WTC11 (cell line): ENCODE results near the gene ZNF787. TPM values are rescaled to one million over a fixed set of nuclear protein-coding genes. Genes with fewer than 3 reads are reported as not detected.

ENCODE experiments used
- ATAC-seq: fragments of 200-7000 bp; cut with Tn5 transposase; 2 replicates; pipeline ENCODE4 v1.10.0; 2021; ENCODE audit warnings: mild to moderate bottlenecking, moderate library complexity
- CTCF ChIA-PET: fragments of 300-600 bp; sonication (Branson Sonifier 250); formaldehyde crosslinking; loops from one replicate; lab custom pipeline; 2021; ENCODE audit warnings: antibody characterized with exemption; lab: Charles Lee
- POLR2A ChIA-PET: fragments of 350-600 bp; sonication (Branson Sonifier 250); formaldehyde crosslinking; loops from one replicate; lab custom pipeline; 2021; ENCODE audit warnings: antibody characterized with exemption; lab: Charles Lee
- DNase-seq: peaks from one replicate; pipeline ENCODE4 v3.0.0; 2021; ENCODE audit warnings: low spot score
- H3K27ac Mint-ChIP-seq: 2 replicates; pipeline ENCODE4 v1.8.0; 2021; ENCODE audit warnings: mixed read lengths
- H3K27me3 Mint-ChIP-seq: 2 replicates; pipeline ENCODE4 v1.8.0; 2021; ENCODE audit warnings: low read depth, mild to moderate bottlenecking, moderate library complexity, mixed read lengths
- H3K36me3 Mint-ChIP-seq: 2 replicates; pipeline ENCODE4 v1.8.0; 2021; ENCODE audit warnings: mixed read lengths
- H3K4me1 Mint-ChIP-seq: 2 replicates; pipeline ENCODE4 v1.8.0; 2022; ENCODE audit warnings: mixed read lengths
- H3K4me3 Mint-ChIP-seq: 2 replicates; pipeline ENCODE4 v1.8.0; 2021; ENCODE audit warnings: mild to moderate bottlenecking, moderate library complexity, mixed read lengths
- H3K9me3 Mint-ChIP-seq: 2 replicates; pipeline ENCODE4 v1.8.0; 2021; ENCODE audit warnings: mixed read lengths
- AFF4 ChIP-seq: sonication (generic); formaldehyde crosslinking; IDR thresholded peaks from 2 replicates; pipeline ENCODE4 v1.8.1; 2023; ENCODE audit warnings: mild to moderate bottlenecking, missing genetic modification reagents, borderline replicate concordance
- ARID4B ChIP-seq: sonication (generic); formaldehyde crosslinking; IDR thresholded peaks from 2 replicates; pipeline ENCODE4 v1.8.0; 2023; ENCODE audit warnings: missing genetic modification reagents, mild to moderate bottlenecking, borderline replicate concordance
- ELF4 ChIP-seq: sonication (generic); formaldehyde crosslinking; IDR thresholded peaks from 2 replicates; pipeline ENCODE4 v1.8.1; 2022; ENCODE audit warnings: low read depth, mild to moderate bottlenecking, moderate library complexity, missing genetic modification reagents
- ETV6 ChIP-seq: sonication (generic); formaldehyde crosslinking; IDR thresholded peaks from 2 replicates; pipeline ENCODE4 v1.8.1; 2022; ENCODE audit warnings: mild to moderate bottlenecking, missing genetic modification reagents
- FOXK1 ChIP-seq: sonication (generic); formaldehyde crosslinking; IDR thresholded peaks from 2 replicates; pipeline ENCODE4 v1.8.0; 2022; ENCODE audit warnings: mild to moderate bottlenecking, moderate library complexity, missing genetic modification reagents
- HMGA2 ChIP-seq: fragments of 250-450 bp; sonication (Bioruptor Pico); IDR thresholded peaks from 2 replicates; pipeline ENCODE4 v1.4.0; 2021; ENCODE audit warnings: mild to moderate bottlenecking, moderate library complexity
- IRF2 ChIP-seq: sonication (generic); formaldehyde crosslinking; IDR thresholded peaks from 2 replicates; pipeline ENCODE4 v1.8.0; 2022; ENCODE audit warnings: low read depth, missing genetic modification reagents, borderline replicate concordance
- JAZF1 ChIP-seq: fragments of 250-450 bp; sonication (Bioruptor Pico); IDR thresholded peaks from 2 replicates; pipeline ENCODE4 v1.9.0; 2021; ENCODE audit warnings: moderate library complexity, mild to moderate bottlenecking, inconsistent platforms
- JUN ChIP-seq: sonication (generic); formaldehyde crosslinking; IDR thresholded peaks from 2 replicates; pipeline ENCODE4 v1.8.0; 2023; ENCODE audit warnings: mild to moderate bottlenecking, missing genetic modification reagents
- NFATC4 ChIP-seq: fragments of 250-450 bp; sonication (Bioruptor Pico); IDR thresholded peaks from 2 replicates; pipeline ENCODE4 v1.9.0; 2021; ENCODE audit warnings: mild to moderate bottlenecking
- NFE2L1 ChIP-seq: sonication (generic); formaldehyde crosslinking; IDR thresholded peaks from 2 replicates; pipeline ENCODE4 v1.8.1; 2023; ENCODE audit warnings: missing genetic modification reagents
- SMAD3 ChIP-seq: sonication (generic); formaldehyde crosslinking; IDR thresholded peaks from 2 replicates; pipeline ENCODE4 v1.8.0; 2022; ENCODE audit warnings: missing genetic modification reagents, mild to moderate bottlenecking, borderline replicate concordance
- TEAD4 ChIP-seq: sonication (generic); formaldehyde crosslinking; IDR thresholded peaks from 2 replicates; pipeline ENCODE4 v1.8.0; 2022; ENCODE audit warnings: mild to moderate bottlenecking, missing genetic modification reagents
- TP53 ChIP-seq: sonication (generic); formaldehyde crosslinking; IDR thresholded peaks from 2 replicates; pipeline ENCODE4 v1.8.1; 2023; ENCODE audit warnings: mild to moderate bottlenecking, missing genetic modification reagents
- ZBTB21 ChIP-seq: sonication (generic); formaldehyde crosslinking; IDR thresholded peaks from 2 replicates; pipeline ENCODE4 v1.8.1; 2023; ENCODE audit warnings: mild to moderate bottlenecking, missing genetic modification reagents, borderline replicate concordance
- ZNF281 ChIP-seq: sonication (generic); formaldehyde crosslinking; IDR thresholded peaks from 2 replicates; pipeline ENCODE4 v1.8.0; 2023; ENCODE audit warnings: mild to moderate bottlenecking, missing genetic modification reagents
- ZNF416 ChIP-seq: fragments of 250-450 bp; sonication (Bioruptor Pico); IDR thresholded peaks from 2 replicates; pipeline ENCODE4 v1.9.0; 2021; ENCODE audit warnings: mild to moderate bottlenecking, inconsistent platforms
- ZNF425 ChIP-seq: fragments of 250-450 bp; sonication (Bioruptor Pico); conservative IDR thresholded peaks from 2 replicates; pipeline ENCODE4 v1.9.0; 2021; ENCODE audit warnings: mild to moderate bottlenecking
- ZNF671 ChIP-seq: fragments of 250-450 bp; sonication (Bioruptor Pico); IDR thresholded peaks from 2 replicates; pipeline ENCODE4 v1.8.0; 2021; ENCODE audit warnings: mild to moderate bottlenecking
- total RNA-seq: library from RNA; stranded (reverse); gene quantifications from 3 replicates; pipeline ENCODE4 v1.2.3, GENCODE V29; 2021

ZNF787 gene
- total RNA-seq, 1 experiment from 2014 or later: 62.9 TPM

- Mint-ChIP-seq H3K4me3 (peak overlapping the region; percentile 77), H3K9me3 (no peaks in the 10 kb centered on the region), H3K27me3 (no peaks in the 10 kb centered on the region), H3K4me1 (peaks cover 38% of the 10 kb centered on the region), H3K36me3 (no peaks in the 10 kb centered on the region), H3K27ac (peak overlapping the region; percentile 91)
- DNase-seq (no peak), ATAC-seq (no peak)
- CTCF ChIA-PET: interaction anchor here (0.6 kb wide), 1 partner anchor 56 kb away, joined by 3 read pairs; no protein-coding TSS in a partner anchor
- POLR2A ChIA-PET: no interaction called here
- TF ChIP-seq FOXK1 (CRISPR knock-in tag): no peak
- no peak for TF ChIP-seq TEAD4 (CRISPR knock-in tag)
- no peak for TF ChIP-seq ELF4 (CRISPR knock-in tag)
- TF ChIP-seq ZNF281 (CRISPR knock-in tag): no peak
- no peak for TF ChIP-seq IRF2 (CRISPR knock-in tag)
- no peak for TF ChIP-seq ZNF416 (CRISPR knock-in tag)
- TF ChIP-seq ARID4B (CRISPR knock-in tag): no peak
- TF ChIP-seq JUN (CRISPR knock-in tag): no peak
- no peak for TF ChIP-seq NFATC4 (CRISPR knock-in tag)
- TF ChIP-seq TP53: no peak
- no peak for TF ChIP-seq ZBTB21 (CRISPR knock-in tag)
- no peak for TF ChIP-seq SMAD3 (CRISPR knock-in tag)
- TF ChIP-seq ZNF425 (CRISPR knock-in tag): no peak
- TF ChIP-seq HMGA2 (CRISPR knock-in tag): no peak
- no peak for TF ChIP-seq AFF4 (CRISPR knock-in tag)
- TF ChIP-seq JAZF1 (CRISPR knock-in tag): no peak
- TF ChIP-seq ETV6 (CRISPR knock-in tag): no peak
- no peak for TF ChIP-seq ZNF671 (CRISPR knock-in tag)
- TF ChIP-seq NFE2L1 (CRISPR knock-in tag): no peak
These were observed 1.5 kb downstream of the ZNF787 start for GRCh38 chr19:56119582-56119978.
